GM18873 (cell line): ENCODE results near the gene RANBP9.

Experiments used
- ATAC-seq: cut with Tn5 transposase; IDR thresholded peaks from one replicate; pipeline ENCODE4 v1.9.1; 2021; ENCODE audit warnings: mild to moderate bottlenecking, moderate library complexity, moderate number of reproducible peaks; ENCODE audit not compliant: unreplicated experiment, low FRiP score

RANBP9 gene

GRCh38 chr6:13711324-13711732, 307 bp downstream of the RANBP9 start:
- peak; percentile 37 for ATAC-seq

- peak; percentile 2 for ATAC-seq
Measured at GRCh38 chr6:13710552-13711323, 897 bp downstream of the RANBP9 start.

DNA sequence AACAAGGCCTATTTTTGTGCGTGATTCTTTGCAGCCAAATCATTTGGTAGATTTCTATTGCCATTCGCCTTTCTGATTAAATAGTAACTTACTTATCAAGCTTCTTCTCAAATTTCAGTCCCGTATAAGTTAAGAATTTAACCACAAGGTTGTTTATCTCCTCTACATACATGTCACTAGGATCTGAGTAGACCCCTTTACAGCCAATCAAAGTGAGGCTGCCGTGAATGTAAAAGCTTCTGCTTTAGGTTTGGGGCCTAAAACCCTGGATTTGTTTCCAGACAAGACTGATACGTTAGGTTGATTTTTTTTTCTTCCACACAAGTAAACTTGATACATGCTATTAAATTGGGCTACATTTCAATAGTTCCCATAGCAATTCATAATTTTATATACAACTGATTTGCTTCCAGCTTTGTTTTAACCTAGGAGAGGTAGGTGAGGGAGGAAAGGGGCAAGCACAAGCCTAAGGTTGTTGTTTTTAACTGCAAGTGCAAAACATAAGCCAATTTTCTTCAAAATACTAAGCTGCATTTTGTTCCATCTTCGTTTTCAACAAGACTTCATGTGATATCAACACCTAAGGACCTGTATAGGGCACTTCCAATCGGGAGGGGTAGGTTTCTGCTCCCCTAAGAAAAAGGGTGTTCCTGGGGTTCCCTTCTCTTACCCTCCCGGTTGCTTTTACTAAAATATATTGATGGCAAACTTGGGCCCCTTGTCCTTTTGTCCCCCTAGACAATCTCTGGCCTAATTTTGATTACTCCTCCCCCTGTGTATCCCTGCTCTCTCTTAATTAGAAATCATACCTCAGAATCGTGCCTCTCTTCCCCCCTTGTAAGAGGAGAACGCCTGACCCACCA, 1.7 kb downstream of the RANBP9 start:
- no peak for ATAC-seq

DNA sequence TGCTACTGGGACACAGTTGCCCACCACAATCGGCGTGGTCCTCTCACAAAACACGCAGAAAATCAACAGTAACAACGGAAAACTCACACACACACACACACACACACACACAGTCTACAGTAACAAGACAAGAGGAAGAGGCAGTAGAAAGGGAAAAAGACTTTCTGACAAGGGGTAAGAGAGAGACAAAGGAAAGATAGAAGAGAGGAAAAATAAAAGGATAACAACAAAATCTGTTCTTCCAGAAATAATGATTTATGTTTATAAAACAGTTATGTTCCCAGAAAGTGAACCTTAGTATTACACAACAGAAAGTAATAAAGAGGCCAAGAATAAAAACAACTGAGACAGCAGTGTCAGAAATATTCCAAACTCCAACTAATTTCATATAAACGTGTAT, 2.9 kb downstream of the RANBP9 start:
- ATAC-seq, result no peak

- no peak for ATAC-seq
Measured at GRCh38 chr6:13703496-13703895, 8.1 kb downstream of the RANBP9 start.

DNA sequence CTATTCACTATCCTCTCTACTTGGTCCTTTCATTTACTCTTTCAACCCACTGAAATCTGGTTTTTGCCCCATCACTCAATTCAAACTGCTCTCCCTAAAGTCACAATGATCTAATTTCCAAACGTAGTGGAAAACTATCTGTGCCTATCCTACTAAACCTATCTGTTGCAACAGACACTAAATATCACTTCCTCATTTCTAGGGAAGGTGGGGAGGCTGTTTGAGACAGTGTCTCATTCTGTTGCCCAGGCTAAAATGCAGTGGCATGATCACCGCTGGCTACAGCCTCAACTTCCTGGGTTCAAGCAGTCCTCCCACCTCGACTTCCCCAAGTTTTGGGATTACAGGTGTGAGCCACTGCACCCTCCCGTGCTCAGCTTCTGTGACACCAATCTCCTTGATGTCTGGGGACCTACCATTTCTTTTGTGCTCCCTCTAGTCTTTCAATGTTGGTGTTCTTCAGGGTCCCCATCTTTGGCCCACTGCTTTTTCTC, 8.8 kb downstream of the RANBP9 start:
- no peak for ATAC-seq

DNA sequence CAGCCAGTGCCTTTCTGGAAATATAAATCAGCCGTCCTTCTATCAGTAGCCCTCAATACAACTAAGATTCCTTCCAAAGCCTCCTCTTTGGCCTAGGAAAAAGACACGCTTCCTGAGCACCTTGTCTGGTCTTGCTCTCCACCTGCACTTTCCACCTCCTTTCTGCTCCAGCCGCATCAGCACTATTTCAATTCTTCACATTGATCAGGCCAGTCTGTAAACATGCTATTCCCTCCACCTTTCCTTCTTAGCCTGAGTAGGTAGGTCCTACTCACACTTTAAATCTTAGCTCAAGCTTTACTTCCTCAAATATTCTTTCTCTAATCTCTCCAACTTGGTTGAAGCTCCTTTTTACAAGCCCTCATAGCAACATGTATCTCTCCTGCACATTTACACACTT, 11.4 kb downstream of the RANBP9 start:
- ATAC-seq, result no peak

DNA sequence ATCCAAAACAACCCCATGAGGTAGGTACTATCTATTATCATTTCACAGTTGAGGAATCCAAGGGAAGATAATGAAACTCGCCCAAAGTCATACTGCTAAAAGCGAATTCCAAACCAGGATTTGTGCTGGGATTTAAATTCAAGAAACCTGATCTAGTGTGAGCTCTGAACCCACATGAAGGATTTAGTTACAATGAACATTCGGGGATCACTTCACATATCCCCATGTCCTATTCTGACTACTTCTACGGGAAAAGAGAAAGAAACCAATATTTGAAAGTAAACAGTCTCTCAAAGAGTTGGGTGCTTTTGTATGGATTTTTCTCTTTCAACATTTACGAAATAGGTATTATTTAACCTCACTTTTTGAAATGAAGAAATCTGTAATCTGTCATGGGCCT, 12.9 kb downstream of the RANBP9 start:
- ATAC-seq, result no peak

- no peak for ATAC-seq
Measured at GRCh38 chr6:13697857-13698256, 13.8 kb downstream of the RANBP9 start.

- no peak for ATAC-seq
Measured at GRCh38 chr6:13696226-13696625, 15.4 kb downstream of the RANBP9 start.

- ATAC-seq, result no peak
Measured at GRCh38 chr6:13695252-13695651, 16.4 kb downstream of the RANBP9 start.

GRCh38 chr6:13694562-13694961, 17.1 kb downstream of the RANBP9 start:
- ATAC-seq, result no peak

DNA sequence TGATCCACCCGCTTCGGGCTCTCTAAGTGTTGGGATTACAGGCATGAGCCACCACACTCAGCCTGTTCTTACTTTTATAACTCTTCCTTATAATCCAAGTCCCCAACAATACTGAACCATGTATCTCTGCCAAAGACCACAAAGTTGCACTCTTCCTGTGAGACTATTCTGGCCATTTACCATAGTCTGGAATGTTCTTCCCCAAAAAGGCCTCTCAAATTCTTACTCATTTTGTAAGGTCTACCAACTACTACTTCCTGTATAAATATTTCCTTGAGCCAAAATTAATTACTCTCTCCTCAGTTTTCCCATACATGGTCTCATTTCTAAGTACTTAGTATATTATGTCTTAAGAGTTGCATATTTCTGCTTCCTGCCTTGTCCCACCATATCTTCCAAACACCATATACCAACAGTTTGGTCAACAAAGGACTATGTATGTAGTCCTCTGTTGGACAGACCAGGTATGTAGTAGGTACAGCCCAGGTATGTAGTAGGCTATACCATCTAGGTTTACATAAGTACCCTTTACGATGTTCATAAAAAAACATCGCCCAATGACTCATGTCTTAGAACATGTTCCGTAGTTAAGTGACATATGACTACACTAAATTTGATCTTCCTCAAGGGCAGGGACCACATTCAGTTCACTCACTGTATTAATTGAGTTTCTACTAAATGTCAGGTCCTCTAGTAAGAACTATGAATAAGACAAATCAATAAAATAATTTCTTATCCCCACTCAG, 22.0 kb downstream of the RANBP9 start:
- no peak for ATAC-seq

DNA sequence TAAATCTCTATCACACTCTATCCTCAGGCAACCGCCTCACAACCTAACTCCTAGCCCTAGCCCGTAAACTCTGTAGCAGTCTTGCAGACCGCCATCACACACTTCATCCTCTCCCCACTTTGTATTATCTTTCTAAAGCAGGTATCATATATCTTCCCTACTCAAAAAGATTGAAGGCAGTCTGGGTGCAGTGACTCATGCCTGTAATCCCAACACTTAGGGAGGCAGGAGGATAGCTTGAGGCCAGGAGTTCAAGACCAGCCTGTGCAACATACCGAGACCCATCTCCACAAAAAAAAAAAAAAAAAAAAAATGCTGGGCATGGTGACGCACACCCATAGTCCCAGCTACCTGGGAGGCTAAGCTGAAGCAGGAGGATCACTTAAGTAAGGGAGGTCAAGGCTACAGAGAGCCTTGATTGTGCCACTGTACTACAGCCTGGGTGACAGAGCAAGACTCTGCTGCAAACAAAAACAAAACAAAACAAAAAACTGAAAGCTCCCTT, 22.9 kb downstream of the RANBP9 start:
- no peak for ATAC-seq

DNA sequence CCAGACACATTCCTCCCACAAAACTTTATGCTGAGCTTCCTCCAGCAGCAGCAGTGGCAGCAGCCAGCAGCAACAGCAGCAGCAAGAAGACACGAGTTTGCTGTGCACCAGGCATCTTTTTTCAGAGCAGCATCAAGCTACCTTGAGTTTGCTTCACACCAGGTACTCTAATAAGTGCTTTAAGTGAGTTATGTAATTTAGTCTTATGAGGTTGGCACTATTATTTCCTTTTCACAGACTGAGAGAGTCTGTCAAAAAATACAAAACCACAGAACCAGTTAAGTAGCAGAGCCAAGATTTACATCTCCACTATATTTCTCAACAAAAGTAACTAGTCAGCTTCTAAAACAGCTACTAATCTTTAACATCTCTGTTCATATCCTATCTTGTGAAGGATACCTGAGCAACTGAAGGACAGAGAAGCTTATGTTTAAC, 23.7 kb downstream of the RANBP9 start:
- no peak for ATAC-seq

GRCh38 chr6:13684855-13685254, 26.8 kb downstream of the RANBP9 start:
- no peak for ATAC-seq

GRCh38 chr6:13683038-13683437, 28.6 kb downstream of the RANBP9 start:
- no peak for ATAC-seq

- no peak for ATAC-seq
Measured at GRCh38 chr6:13682346-13682745, 29.3 kb downstream of the RANBP9 start.

DNA sequence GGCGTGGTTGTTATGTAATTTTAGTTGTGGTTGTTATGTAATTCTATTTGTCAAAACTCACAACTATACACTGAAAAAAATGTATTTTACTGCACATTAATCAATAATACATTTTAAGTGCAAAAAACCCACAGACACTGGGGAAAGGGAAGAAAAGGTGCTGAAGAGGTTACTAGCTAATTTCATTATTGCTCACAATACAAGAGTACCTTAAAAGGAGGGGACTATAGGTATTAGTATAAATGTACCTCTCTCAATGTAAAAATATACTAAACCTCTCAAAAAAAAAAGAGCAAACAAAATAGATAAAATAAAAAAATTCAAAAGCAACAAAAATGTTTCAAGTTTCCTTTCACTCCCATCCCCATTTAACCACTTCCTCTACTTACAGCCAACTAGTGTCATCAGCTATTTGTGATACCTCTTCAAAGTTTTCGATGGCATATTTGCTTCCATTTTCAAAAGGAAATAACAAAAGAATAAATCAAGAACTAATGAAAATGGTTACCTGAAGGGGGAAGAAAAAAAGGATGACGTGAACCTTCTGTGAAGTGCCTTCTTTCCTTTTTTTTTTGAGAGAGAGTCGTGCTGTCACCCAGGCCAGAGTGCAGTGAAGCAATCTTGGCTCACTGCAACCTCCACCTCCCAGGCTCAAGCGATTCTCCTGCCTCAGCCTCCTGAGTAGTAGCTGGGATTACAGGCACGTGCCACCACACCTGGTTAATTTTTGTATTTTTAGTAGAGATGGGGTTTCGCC, 30.2 kb downstream of the RANBP9 start:
- ATAC-seq, result no peak

GRCh38 chr6:13680448-13680968, 31.1 kb downstream of the RANBP9 start:
- no peak for ATAC-seq
